Measurements from ENCODE around the gene BRPF3. TPM values are rescaled to one million over a fixed set of nuclear protein-coding genes. Genes with fewer than 3 reads are reported as not detected.

The BRPF3 gene
- total RNA-seq, 1 donor from 2014 or later, result 19.2 TPM

DNA sequence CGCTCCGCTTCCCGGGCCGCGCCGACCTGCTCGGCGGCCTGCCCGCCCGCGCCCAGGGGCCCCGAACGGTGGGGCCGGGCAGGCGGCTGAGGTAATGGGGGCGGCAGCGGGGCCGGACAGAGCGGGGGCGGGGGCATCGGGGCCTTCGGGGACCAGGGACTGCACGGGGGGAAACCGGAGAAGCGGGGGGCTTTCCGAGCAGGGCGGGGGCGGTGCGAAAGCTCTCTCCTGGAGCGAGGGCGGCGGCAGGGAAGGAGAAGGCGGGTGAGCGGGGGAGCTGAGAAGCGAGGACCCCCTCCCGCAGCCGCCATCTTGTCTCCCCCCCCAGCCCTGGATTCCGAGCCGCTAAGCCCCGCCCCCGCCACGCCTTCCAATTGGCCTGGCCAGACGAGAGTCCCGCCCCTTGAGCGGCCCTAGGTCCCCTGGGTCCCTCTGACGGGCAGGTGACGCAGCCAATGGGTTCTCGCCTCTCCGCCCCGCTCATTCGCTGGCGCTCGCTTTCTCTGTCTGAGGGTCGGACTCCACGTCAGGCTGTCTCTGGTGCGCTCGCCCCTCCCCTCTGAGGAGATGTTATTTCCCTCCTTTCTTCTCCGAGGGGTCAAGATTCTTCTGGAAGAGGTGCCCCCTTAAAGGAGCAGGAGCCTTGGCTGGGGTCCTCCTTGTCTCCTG lies 470 bp downstream of the BRPF3 start:
- H3K27me3 ChIP-seq (ENCODE audit: control insufficient read depth, insufficient read depth, low read length), result no peaks in the 10 kb centered on the region
- peak; percentile 81 for DNase-seq (ENCODE audit: low read depth)
- TF ChIP-seq CTCF (IDR thresholded peaks at IDR 0.05; ENCODE audit: insufficient read depth, low read length, poor library complexity, severe bottlenecking), result no peak
- H3K4me3 ChIP-seq (ENCODE audit: low read depth, low read length), result peak overlapping the region; percentile 53
- H3K36me3 ChIP-seq (ENCODE audit: control insufficient read depth, insufficient read depth, low read length), result peaks cover 1% of the 10 kb centered on the region

DNA sequence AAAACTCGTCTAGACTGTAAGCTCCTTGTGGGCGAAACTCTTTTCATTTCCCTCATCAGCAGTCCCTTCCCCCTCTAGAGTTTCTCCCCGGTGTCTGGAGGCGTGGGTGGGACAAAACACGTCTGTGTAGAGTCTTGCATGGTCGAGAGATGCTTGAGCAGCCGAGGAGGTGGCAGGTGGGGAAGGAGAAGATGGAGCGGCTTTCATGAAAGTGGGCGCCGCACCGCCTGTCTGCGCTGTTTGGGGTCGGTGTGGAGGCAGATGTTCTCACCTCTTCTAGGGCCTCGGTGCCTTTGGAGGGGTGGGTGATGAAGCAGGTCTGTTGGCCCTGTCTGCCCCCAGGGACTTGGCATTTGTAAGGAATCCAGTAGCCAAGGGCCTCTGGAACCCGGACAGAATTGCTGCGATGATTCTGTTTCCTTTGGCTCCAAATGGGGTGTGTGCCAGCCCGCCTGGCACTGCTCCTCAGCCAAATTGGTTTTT lies 1.2 kb downstream of the BRPF3 start:
- DNase-seq (ENCODE audit: low read depth), result no peak
- H3K36me3 ChIP-seq (ENCODE audit: control insufficient read depth, insufficient read depth, low read length), result peaks cover 1% of the 10 kb centered on the region
- H3K4me3 ChIP-seq (ENCODE audit: low read depth, low read length), result peak overlapping the region; percentile 53
- no peak for TF ChIP-seq CTCF (IDR thresholded peaks at IDR 0.05; ENCODE audit: insufficient read depth, low read length, poor library complexity, severe bottlenecking)
- no peaks in the 10 kb centered on the region for H3K27me3 ChIP-seq (ENCODE audit: control insufficient read depth, insufficient read depth, low read length)

GRCh38 chr6:36198986-36199385 lies 2.4 kb downstream of the BRPF3 start:
- H3K4me3 ChIP-seq (ENCODE audit: low read depth, low read length), result no peak overlapping the region
- peaks cover 1% of the 10 kb centered on the region for H3K36me3 ChIP-seq (ENCODE audit: control insufficient read depth, insufficient read depth, low read length)
- no peak for TF ChIP-seq CTCF (IDR thresholded peaks at IDR 0.05; ENCODE audit: insufficient read depth, low read length, poor library complexity, severe bottlenecking)
- no peak for DNase-seq (ENCODE audit: low read depth)
- no peaks in the 10 kb centered on the region for H3K27me3 ChIP-seq (ENCODE audit: control insufficient read depth, insufficient read depth, low read length)

GRCh38 chr6:36200154-36200891 lies 3.8 kb downstream of the BRPF3 start:
- TF ChIP-seq CTCF (IDR thresholded peaks at IDR 0.05; ENCODE audit: insufficient read depth, low read length, poor library complexity, severe bottlenecking), result no peak
- no peaks in the 10 kb centered on the region for H3K27me3 ChIP-seq (ENCODE audit: control insufficient read depth, insufficient read depth, low read length)
- H3K4me3 ChIP-seq (ENCODE audit: low read depth, low read length), result no peak overlapping the region
- DNase-seq (ENCODE audit: low read depth), result no peak
- H3K36me3 ChIP-seq (ENCODE audit: control insufficient read depth, insufficient read depth, low read length), result peaks cover 1% of the 10 kb centered on the region

DNA sequence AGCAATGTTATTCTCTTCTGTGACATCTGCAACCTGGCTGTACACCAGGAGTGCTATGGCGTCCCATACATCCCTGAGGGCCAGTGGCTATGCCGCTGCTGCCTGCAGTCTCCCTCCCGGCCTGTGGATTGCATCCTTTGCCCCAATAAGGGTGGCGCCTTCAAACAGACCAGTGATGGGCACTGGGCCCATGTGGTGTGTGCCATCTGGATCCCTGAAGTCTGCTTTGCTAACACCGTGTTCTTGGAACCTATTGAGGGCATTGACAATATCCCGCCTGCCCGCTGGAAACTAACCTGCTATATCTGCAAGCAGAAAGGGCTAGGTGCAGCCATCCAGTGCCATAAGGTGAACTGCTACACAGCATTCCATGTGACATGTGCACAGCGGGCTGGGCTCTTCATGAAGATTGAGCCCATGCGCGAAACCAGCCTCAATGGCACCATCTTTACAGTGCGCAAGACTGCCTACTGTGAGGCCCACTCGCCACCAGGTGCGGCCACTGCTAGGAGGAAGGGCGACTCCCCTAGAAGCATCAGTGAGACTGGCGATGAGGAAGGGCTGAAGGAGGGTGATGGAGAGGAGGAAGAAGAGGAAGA lies 4.6 kb downstream of the BRPF3 start:
- no peak for TF ChIP-seq CTCF (IDR thresholded peaks at IDR 0.05; ENCODE audit: insufficient read depth, low read length, poor library complexity, severe bottlenecking)
- DNase-seq (ENCODE audit: low read depth), result no peak
- H3K27me3 ChIP-seq (ENCODE audit: control insufficient read depth, insufficient read depth, low read length), result no peaks in the 10 kb centered on the region
- H3K36me3 ChIP-seq (ENCODE audit: control insufficient read depth, insufficient read depth, low read length), result peaks cover 1% of the 10 kb centered on the region
- no peak overlapping the region for H3K4me3 ChIP-seq (ENCODE audit: low read depth, low read length)
